ENCODE measurements around the gene OR10C1.
"Not testable (repeated sequence)": the region's sequence is repeated elsewhere in the genome, so short reads cannot be mapped to it uniquely, and the experiment has no call there.

The OR10C1 gene, protein sequence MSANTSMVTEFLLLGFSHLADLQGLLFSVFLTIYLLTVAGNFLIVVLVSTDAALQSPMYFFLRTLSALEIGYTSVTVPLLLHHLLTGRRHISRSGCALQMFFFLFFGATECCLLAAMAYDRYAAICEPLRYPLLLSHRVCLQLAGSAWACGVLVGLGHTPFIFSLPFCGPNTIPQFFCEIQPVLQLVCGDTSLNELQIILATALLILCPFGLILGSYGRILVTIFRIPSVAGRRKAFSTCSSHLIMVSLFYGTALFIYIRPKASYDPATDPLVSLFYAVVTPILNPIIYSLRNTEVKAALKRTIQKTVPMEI

DNA sequence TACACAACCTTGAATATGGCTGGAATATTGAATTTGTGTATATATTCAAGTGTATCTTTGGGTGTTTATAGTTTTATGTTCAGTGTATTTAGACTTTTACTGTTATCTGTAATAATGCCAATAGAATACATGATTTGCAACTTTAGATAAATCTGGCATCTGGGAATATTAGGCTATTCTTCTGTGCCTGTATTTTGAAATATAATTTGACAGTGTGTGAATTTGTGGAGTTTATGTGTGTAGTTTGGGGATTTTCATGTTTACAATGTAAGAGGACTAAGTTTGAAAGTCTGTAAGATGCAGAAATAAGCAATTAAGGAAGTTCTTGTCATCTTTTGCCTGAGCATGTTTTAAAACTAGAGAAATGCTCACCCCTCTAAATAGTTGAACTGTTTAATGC lies at the start of gene OR10C1:
Gene OR10C1, plus strand, starts transcription at position 301 of the 400 bp plus-strand sequence. CDS start 710 bp downstream, outside the sequence.
- no peak for DNase-seq (ENCODE audit: low spot score)

DNA sequence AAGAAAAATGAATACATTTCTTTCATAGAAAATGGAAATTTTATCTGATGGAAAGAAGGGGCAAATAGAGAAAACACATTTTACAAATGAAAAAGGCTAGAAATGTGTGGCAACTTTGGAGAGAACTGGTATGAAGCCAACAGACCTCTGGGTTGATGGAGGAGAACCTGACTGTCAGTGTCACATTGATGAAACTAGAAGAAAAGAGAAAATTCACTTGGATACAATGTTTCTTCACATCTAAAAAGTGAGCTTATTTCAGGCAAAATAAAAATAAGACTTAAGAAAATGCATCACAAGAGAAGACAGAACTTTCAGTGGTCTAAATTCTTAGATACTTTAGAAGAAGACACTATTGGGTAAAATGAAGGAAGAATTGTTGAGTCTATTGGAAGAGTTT lies 43.8 kb upstream of the OR10C1 start, which contains the start of gene OR12D2:
Gene OR12D2, plus strand, starts transcription at position 301 of the 400 bp plus-strand sequence. CDS start 1,069 bp downstream, outside the sequence.
- no peak for DNase-seq (ENCODE audit: low spot score)

DNA sequence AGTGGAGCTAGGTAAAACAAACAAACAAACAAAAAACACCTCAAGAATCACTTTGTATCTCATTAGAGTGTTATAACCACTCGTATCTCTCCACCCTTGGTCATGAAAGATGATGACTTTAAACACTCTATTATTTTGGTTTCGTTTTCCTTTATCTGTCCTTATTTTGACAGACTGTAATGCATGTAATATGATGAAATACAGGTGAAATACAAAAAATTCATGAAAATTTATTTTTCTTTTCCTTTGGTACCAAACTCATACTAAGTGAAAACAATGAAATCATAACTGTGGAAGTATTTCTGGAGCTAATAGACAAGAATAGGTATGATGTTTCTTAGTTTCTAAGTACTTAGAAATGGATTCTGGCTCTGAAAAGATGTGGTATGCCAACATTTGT lies 39.6 kb upstream of the OR10C1 start:
- DNase-seq (ENCODE audit: low spot score): no peak

DNA sequence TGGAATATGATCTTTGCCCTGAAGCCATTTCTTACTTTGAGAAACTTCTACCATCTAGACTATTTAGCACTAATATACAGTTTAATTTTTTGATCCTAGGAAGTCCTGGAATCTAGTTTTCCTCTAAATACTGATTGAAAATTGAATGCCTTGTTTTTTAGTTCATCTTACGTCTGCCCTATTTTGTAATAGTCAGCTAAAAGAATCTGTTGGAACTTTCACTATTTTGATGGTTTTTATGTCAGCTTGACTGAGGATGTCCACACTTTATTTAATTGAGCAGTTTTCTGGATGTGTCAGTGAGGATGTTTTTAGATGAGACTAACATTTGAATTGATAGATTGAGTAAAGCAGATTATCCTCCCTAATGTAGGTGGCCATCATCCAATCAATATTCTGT lies 35.3 kb upstream of the OR10C1 start:
- no peak for DNase-seq (ENCODE audit: low spot score)

DNA sequence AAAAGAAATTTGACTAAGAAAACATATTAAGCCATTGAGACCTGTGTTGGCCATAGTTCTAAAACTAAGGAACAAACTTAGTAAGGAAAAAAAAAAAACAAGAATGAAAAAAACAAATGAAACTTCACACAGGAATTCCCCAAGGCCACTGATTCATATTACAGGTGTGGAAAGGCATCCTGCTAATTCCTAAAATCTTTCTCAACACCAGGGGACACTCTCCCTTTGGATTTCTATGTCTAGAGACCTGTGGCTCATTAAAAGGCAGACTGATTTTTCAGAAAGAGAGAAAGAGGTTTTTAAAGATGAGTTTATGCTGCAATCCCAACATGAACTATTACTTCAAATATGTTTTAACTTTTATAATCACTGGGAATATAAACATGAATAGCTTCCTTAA lies 24.5 kb upstream of the OR10C1 start, which contains the start of gene OR12D1:
Gene OR12D1, plus strand, starts transcription at position 341 of the 400 bp plus-strand sequence.
- DNase-seq (ENCODE audit: low spot score): no peak

DNA sequence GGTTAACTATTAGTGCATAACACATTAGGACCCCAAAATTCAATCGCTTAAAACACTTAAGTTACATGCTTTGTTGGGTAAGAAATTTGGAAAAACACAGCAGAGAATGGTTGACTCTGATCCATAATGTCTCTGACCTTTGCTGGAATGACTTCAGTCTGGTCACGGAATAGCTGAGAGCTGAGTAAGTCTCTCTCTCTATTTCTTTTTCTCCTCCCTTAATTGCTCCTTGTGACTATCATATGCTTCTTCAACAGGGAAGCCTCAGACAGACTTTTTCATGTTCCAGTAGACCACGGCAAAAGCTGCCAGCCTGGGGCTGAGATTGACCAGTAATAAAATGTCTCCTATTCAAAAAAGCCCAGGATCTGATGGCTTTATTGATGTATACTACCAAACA lies 19.6 kb upstream of the OR10C1 start:
- no peak for DNase-seq (ENCODE audit: low spot score)

DNA sequence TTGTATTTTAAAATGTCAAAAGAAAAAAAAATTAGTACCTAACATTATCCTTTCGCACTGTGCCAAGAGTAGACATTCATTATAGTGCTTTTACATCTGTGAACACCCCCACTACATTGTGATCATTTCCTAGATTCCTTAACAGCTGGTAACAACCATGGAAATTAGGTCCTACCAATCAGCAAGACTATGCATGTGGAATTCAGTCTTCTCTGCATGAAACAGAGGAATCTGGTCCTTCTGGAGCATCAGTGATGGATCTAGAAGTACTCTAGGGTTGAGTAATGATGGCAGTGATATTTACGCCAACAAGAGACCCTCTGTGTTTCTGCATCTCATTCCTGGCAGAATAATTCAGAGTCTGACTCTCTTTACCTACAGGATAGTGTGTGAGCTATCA lies 14.9 kb upstream of the OR10C1 start:
- DNase-seq (ENCODE audit: low spot score): no peak

DNA sequence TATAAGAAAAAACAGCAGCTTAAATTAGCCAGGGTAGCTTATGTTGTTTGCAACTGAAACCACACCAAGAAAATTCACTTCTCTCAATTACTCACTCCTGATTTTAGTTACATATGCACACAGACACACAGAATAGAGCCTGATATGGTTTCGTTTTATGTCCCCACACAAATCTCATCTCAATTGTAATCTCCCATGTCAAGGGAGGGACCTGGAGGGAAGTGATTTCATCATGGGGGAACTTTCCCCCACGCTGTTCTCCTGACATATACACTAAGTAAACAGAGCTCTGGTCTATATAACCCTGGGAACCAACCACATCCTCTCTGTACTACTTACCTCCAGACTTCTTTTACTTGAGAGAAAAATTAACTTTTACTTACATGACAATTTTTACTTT lies 14.5 kb upstream of the OR10C1 start:
- no peak for DNase-seq (ENCODE audit: low spot score)

DNA sequence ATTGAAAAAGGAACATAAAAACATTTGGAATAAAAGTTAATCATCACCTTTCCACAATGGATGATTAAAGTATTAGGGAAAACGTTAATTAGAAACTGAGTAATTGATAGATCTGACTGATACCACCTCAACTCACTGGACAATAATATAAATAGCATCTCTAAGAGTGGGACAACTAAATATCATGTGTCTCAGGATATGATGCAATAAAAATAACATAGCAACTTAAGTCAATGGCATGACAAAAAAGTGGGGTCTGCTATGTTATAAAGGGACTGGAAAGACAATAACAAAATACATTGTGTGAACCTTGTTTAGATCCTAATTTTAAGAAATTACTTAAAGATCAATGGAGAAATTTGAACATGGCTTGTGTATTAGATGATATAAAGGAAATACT lies 14.0 kb upstream of the OR10C1 start:
- no peak for DNase-seq (ENCODE audit: low spot score)

DNA sequence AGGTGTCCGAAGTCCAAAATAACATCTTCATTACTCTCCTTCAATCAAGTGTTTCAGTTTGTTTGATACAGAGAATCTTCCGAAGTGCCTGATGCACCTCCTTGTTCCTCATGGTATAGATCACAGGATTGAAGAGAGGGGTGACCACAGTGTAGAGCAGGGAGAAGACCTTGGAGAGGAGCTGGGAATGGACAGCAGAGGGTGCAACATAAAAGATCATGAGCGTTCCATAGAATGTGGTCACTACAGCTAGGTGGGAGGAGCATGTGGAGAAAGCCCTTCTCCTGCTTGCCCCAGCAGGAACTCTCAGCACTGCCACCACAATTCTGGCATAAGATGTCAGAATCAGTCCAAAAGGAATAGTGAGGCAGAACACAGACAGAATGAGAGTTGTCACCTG lies 12.5 kb upstream of the OR10C1 start:
- DNase-seq (ENCODE audit: low spot score): no peak

DNA sequence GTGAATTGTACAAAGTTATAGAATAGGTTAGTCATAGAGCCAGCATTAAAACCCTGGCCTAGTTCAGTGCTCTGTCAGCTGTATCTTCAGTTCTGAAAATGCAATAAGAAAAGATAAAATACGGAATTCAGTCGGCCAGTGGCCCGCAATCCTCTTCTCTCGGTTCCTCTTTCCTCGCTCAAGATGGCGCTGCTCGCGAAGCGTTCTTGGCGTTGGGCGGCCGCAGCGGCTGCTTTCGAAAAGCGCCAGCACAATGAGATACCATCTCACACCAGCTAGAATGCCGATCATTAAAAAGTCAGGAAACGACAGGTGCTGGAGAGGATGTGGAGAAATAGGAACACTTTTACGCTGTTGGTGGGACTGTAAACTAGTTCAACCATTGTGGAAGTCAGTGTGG lies 2.4 kb upstream of the OR10C1 start:
- not testable (repeated sequence) for DNase-seq (ENCODE audit: low spot score)

DNA sequence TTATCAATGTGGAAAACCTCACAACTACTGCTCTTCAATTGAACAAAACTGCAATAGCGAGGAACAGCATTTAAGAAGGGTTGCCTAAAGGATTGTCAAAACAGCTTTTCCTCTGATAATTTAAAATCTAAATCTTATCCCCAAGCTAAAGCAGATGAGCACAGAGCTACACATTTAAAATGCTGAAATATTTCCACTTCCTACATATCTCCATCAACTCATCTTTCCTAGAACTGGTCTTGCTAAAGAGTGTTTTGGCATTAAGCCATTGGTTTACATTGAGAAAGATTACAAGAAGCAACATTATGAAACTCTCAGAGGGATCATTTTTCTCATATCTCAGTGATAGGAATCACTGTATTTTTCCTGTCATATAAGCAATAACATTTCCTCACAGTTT lies 3.6 kb downstream of the OR10C1 start:
- DNase-seq (ENCODE audit: low spot score): no peak

DNA sequence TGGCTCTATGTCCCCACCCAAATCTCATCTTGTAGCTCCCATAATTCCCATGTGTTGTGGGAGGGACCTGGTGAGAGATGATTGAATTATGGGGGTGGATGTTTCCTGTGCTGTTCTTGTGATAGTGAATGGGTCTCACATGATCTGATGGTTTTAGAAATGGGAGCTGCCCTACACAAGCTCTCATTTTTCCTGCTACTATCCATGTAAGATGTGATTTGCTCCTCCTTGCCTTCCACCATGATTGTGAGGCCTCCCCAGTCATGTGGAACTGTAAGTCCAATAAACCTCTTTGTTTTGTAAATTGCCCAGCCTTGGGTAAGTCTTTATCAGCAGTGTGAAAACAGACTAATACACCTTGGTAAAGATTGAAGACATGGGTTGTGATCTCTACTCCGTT lies 4.9 kb downstream of the OR10C1 start:
- DNase-seq (ENCODE audit: low spot score): not testable (repeated sequence)

DNA sequence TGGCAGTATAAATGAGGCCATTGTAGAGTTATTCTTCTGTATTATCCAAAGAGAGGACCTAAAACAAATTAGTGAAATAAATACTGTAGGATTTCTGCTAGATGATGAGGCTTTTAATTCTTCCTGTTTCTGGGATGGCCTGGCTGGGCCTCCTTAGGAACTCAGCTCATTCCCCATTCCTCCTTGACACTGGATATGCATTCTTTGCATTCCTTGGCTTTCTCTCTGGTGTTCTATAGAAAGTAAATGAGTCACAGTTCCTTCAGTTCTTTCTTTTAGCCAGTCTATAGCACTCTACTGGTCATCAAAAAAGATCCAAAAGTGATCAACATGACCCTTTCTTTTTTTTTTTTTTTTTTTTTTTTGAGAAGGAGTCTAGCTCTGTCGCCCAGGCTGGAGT lies 8.6 kb downstream of the OR10C1 start:
- DNase-seq (ENCODE audit: low spot score): no peak

DNA sequence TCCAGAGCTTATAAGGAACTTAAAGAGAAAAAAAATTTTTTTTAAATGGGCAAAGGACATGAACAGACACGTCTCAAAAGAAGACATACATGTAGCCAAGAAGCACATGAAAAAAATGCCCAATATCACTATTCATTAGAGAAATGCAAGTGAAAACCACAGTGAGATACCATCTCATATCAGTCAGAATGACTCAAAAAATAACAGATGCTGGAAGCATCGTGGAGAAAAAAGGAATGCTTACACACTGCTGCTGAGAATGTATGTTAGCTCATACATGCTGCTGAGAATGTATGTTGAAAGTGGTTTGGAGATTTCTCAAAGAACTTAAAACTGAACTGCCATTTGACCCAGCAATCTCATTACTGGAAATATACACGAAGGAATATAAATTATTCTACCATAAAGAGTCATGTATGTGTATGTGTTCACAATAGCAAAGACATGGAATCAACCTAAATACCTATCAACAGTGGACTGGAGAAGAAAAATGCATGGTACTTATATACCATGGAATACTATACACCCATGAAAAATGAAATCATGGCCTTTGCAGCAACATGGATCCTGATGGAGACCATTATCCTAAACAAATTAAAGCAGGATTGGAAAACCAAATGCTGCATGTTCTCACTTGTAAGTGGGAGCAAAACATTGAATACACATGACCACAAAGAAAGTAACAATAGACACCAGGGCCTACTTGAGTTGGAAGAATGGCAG lies 12.5 kb downstream of the OR10C1 start:
- DNase-seq (ENCODE audit: low spot score): no peak

DNA sequence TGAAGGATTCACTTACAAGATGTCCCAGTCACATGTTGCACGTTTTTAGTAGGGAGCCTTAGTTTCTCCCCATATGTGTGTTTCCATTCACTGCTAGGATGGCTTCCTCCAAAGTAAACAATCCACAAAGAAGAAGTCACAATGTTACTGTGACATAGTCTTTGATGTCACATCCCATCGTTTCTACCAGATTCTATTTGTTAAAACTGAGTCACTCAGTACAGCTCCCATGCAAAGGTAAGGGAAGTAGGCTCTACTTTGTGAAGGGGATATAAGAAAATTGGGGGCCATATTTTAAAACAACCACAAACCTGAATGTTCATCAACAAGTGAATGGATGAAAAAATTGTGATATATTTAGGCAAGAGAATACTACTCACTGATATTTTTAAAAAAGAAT lies 17.9 kb downstream of the OR10C1 start, which contains the start of the genes OR11A1 and OR2H1:
Gene OR11A1, minus strand, starts transcription at position 101 of the 400 bp plus-strand sequence. CDS start 29,430 bp downstream, outside the sequence.
Gene OR2H1, plus strand, starts transcription at position 185 of the 400 bp plus-strand sequence. CDS start 4,615 bp downstream, outside the sequence.
- DNase-seq (ENCODE audit: low spot score): no peak

DNA sequence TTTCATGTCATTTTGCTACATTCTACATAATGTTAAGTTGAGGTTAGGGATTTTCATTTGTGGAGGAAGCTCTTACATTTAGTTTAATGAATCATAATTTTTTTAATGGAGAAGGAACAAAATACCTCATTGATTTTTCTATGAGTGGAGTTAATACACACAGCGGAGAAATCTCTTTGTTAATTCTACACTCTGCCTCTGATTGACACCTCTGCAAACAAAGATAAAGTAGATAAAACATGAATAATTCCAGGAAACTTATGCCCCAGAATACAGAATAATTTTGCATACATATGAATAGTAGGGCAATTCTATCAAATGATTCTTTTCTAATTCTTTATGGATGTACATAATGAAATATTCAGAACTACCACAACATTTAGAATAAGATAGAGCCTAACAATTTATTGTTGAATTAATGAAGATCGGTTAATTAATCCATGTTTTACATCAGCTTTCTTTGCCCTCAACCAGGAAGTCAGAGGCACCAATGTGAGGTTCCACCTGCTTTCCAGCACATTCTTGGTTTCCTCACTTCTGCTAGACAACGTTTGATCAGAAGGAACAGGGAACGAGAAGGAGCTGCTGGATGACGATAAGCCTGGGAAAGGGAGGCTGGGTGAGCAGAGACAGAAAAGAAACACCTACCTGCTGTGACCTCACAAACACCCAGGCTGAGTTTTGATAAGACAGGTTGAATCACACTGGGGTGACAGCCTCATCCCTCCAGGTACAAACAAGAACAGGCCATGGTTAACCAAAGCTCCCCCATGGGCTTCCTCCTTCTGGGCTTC lies 22.1 kb downstream of the OR10C1 start:
- DNase-seq (ENCODE audit: low spot score): no peak

DNA sequence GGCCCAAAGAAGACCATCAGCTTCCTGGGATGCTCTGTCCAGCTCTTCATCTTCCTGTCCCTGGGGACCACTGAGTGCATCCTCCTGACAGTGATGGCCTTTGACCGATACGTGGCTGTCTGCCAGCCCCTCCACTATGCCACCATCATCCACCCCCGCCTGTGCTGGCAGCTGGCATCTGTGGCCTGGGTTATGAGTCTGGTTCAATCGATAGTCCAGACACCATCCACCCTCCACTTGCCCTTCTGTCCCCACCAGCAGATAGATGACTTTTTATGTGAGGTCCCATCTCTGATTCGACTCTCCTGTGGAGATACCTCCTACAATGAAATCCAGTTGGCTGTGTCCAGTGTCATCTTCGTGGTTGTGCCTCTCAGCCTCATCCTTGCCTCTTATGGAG lies 22.9 kb downstream of the OR10C1 start:
- DNase-seq (ENCODE audit: low spot score): no peak

DNA sequence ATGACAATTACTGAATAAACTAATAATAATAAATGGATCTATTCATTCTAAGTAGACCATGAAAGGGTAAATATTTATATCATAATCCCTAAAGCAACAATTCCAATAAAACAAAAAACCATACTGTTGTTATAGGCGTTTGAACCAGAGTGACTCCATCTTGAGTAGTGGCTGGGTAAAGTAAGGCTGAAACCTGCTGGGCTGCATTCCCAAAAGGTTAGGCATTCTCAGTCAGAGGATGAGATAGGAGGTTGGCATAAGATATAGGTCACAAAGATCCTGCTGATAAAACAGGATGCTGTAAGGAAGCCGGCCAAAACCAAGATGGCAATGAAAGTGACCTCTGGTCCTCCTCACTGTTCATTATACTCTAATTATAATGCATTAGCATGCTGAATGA lies 26.2 kb downstream of the OR10C1 start:
- DNase-seq (ENCODE audit: low spot score): no peak

DNA sequence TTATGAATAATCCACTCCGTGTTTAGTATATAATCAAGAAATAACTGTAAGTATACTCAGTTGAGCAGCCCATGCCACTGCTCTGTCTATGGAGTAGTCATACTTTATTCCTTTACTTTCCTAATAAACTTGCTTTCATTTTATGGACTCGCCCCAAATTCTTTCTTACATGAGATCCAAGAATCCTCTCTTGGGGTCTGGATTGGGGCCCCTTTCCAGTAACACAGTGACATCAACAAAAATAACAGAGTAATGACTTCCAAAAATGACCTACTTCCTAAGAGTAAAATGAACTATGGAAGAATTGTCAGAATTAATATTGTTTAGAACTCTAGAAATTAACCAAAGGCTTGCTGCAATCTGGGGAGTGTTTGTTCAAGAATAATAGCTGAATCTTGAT lies 26.7 kb downstream of the OR10C1 start:
- DNase-seq (ENCODE audit: low spot score): no peak

DNA sequence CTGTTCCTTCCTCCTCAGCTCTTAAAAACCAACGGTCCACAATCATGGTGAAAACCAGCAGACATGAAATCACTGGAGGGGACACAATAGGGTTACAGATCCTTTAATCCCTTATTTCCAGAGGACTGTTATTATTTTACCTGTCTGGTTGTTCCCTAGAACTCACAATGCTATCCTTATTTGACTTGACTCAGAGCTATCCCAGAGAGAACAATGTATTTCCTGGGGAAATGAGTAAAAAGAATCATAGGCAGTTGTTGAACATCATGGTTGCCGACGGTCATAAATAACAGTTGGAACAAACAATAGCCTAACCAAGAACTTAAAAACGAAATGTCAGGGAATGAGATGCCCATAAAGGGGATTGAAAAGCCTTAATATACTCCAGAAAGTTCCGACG lies 27.1 kb downstream of the OR10C1 start:
- DNase-seq (ENCODE audit: low spot score): no peak

DNA sequence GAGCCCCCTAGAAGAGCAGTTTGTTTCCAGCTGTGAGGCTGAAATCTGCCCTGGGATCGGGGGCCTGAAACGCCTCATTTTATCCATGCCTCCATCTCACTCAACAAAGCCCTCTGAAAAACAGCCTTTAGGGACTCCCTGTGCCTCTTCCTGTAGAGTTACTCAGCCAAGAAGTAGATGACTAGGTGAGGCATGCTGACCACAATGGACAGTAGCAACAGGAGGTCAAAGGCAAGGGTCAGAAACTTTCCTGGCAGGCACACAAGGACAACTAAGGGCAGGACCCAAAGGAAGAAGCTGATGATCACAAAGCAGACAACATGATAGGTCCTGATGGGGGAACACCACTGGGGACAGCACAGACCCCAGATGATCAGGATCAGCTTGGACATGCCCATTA lies 35.9 kb downstream of the OR10C1 start:
- DNase-seq (ENCODE audit: low spot score): no peak

Measured in pons (tissue), 1 donor.